Superior temporal gyrus (tissue), 1 donor: ENCODE results near the gene EPHA1.
A peak's percentile ranks its signal among the peaks of the same experiment; 100 is the strongest.
"Not testable (repeated sequence)": the region's sequence is repeated elsewhere in the genome, so short reads cannot be mapped to it uniquely, and the experiment has no call there.

Experiments
- DNase-seq: peaks from one replicate; pipeline ENCODE4 v3.0.0-alpha.2; 2016; ENCODE audit errors: extremely low spot score

Gene EPHA1

GRCh38 chr7:143431109-143431508 is 22.5 kb upstream of the EPHA1 start:
- DNase-seq, result no peak

- no peak for DNase-seq
These were observed 21.4 kb upstream of the EPHA1 start for GRCh38 chr7:143429770-143430698.

GRCh38 chr7:143426479-143427142 is 18.0 kb upstream of the EPHA1 start:
- no peak for DNase-seq

GRCh38 chr7:143424476-143424875 is 15.8 kb upstream of the EPHA1 start:
- not testable (repeated sequence) for DNase-seq

- no peak for DNase-seq
These were observed 13.4 kb upstream of the EPHA1 start for GRCh38 chr7:143422033-143422432.

GRCh38 chr7:143420624-143421023 is 12.0 kb upstream of the EPHA1 start:
- not testable (repeated sequence) for DNase-seq

GRCh38 chr7:143419880-143420279 is 11.2 kb upstream of the EPHA1 start:
- DNase-seq, result no peak

GRCh38 chr7:143418681-143419458 is 10.2 kb upstream of the EPHA1 start:
- DNase-seq, result no peak

- no peak for DNase-seq
These were observed 9.2 kb upstream of the EPHA1 start for GRCh38 chr7:143417734-143418383.

GRCh38 chr7:143416565-143417149 is 8.0 kb upstream of the EPHA1 start:
- DNase-seq, result peak; percentile 92

GRCh38 chr7:143415742-143416397 is 7.2 kb upstream of the EPHA1 start:
- no peak for DNase-seq

- DNase-seq, result not testable (repeated sequence)
These were observed 6.6 kb upstream of the EPHA1 start for GRCh38 chr7:143415209-143415608.

GRCh38 chr7:143413123-143413522 is 4.5 kb upstream of the EPHA1 start:
- DNase-seq, result no peak

- no peak for DNase-seq
These were observed 3.5 kb upstream of the EPHA1 start for GRCh38 chr7:143411976-143412708.

- no peak for DNase-seq
These were observed 1.9 kb upstream of the EPHA1 start for GRCh38 chr7:143410521-143411004.

- DNase-seq, result no peak
These were observed 387 bp downstream of the EPHA1 start for GRCh38 chr7:143408252-143408685.

GRCh38 chr7:143407287-143408251 is 1.1 kb downstream of the EPHA1 start:
- DNase-seq, result no peak

- DNase-seq, result no peak
These were observed 2.7 kb downstream of the EPHA1 start for GRCh38 chr7:143406002-143406357.
